Posterior cingulate gyrus (tissue), 11 donors: ENCODE data around the gene PLEKHH1.
"Not testable (repeated sequence)": the region's sequence is repeated elsewhere in the genome, so short reads cannot be mapped to it uniquely, and the experiment has no call there.

Experiments used
- DNase-seq, 10 donors: peaks; one replicate each; pipeline versions ENCODE4 v3.0.0 to v3.0.0-alpha.2; 2020 to 2021; ENCODE audit warnings: mixed read lengths in 3 of 10
- intact Hi-C: fragments of 100-400 bp; cut with DNase I; formaldehyde crosslinking; loops from one replicate; pipeline ENCODE4 v1.15.1; 2023

Gene PLEKHH1

GRCh38 chr14:67575684-67576083, 42.6 kb downstream of the PLEKHH1 start:
- intact Hi-C loops = no loop called here
- peak in 1 of 10 donors; percentile 82 for DNase-seq

DNA sequence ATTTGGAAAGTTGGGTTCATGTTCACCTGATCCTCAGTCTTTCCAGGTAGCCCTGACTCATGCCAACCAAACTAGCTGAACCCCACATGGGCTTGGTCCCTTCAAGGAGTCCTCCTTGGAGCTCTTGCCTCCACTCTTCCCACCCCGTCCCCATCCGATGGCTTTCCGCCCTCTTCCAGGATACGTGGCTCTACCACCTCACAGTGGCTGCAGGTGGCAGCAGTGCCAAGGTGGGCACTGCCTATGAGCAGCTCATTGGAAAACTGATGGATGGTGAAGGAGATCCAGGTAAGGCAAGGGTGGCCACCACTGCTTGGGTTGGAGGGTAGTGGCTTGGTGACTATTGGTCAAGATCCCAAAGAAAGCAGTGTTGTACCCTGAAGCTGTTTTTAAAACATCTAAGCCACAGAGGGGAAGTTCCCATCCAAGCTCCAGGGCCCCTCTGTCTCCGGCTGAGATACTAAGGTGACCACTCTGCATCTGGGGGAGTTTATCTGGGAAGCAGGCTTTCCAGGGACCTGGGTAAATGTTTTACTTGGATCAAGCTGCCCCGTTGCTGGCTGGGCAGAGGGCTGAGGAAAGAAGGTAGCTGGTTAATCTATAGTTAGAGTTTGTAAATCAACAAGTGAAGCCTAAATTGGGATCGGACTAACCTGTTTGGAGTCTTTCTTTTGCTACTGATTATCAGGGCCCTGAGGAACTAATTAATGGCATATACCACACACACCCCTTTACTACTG, 43.3 kb downstream of the PLEKHH1 start:
- intact Hi-C loops = no loop called here
- peak in 1 of 10 donors; percentile 72 for DNase-seq

DNA sequence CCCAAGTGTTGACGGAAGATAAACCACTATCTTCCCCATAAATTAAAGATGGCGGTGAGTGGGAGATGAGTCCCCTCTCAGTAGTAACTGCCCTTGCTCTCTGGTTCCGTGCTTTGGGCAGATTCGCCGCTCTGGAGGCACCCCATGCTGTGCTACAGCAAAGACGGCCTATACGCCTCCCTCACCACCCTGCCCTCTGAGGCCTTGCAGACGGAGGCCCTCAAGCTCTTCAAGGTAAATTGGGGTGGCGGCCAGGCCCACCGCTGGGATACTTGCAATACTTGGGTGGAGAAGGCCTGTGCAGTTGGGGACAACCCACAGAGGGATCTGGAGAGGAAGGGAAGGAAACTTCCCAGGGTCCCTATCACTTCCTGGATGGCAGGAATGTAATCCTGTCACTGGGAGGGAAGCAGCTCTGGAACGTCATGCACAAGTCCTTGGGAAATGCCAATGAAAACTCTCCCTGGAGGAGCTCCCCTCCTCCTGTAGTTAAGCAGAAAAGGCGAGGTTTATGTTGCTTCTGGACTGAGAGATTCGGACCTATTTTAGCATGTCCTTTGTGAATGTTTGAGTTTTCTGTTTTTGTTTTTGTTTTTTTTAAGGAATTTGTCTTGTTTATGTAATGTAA, 44.2 kb downstream of the PLEKHH1 start:
- intact Hi-C loops = no loop called here
- peak in 1 of 10 donors; percentile 68 for DNase-seq

DNA sequence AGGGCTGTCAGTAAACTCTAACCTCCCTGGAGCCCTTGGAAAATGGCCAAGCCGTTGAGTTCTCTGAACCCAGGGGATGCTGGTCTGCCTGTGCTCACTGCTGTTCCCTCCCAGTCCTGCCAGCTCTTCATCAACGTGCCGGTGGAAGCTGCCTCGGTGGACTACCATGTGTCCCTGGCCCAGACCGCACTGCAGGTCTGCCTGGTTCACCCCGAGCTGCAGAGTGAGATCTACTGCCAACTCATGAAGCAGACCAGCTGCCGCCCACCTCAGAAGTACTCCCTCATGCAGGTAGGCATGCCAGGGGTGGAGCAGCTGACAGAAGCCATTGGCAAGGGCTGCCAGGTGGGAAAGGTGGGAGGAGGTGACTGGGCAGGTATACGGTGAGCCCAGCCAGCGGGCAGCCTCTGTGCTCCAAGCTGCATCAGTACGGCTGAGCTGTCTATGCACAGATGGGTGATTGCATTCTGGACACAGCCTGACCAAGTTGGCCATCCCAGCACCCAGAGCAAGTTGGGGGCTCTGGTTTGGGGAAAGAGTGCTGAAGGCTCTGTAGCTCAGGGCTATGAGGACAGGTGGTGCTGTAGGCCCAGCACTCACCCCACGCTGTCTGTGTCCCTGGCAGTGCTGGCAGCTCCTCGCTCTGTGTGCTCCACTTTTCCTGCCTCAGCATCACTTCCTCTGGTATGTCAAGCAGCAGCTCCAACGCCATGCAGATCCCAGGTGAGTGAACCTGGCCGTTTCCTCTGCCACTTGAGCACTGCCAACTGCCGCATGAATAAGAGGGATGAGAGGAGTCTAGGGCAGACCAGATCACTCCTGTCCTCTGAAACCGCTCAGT, 45.0 kb downstream of the PLEKHH1 start:
- intact Hi-C loops = no loop called here
- DNase-seq = peak in 2 of 10 donors; percentile 66 to 83

GRCh38 chr14:67579040-67579439, 46.0 kb downstream of the PLEKHH1 start:
- intact Hi-C loops = no loop called here

GRCh38 chr14:67579636-67580035, 46.5 kb downstream of the PLEKHH1 start:
- intact Hi-C loops = no loop called here

More at GRCh38 chr14:67579040-67579439, 46.0 kb downstream of the PLEKHH1 start:
- DNase-seq = peak in 2 of 10 donors; percentile 49 to 67

GRCh38 chr14:67580336-67581171, 47.5 kb downstream of the PLEKHH1 start:
- peak in 1 of 10 donors; percentile 82 for DNase-seq
- intact Hi-C loops = no loop called here

More at GRCh38 chr14:67579636-67580035, 46.5 kb downstream of the PLEKHH1 start:
- peak in 1 of 10 donors; percentile 20 for DNase-seq

- DNase-seq = no peak
- intact Hi-C loops = no loop called here
Observed at GRCh38 chr14:67581643-67582042, 48.6 kb downstream of the PLEKHH1 start.

DNA sequence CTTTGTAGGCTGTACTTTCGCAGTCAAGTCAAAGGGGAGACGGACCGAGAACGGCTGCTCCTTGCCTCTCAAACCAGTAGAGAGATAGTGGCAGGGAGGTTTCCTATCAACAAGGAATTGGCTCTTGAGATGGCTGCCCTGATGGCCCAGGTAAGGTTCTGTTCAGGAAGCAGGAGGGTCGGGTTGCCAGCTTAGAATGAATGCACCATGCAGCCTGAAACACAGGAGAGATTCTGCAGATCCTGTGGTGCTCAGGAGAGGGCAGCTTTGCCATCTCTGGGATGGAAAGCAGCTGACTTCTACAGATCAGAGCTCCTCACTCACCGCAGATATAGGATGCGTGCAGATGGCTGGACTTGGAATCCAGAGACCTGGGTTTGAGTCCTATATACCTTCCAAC, 49.0 kb downstream of the PLEKHH1 start:
- peak in 1 of 10 donors; percentile 53 for DNase-seq
- intact Hi-C loops = no loop called here

- peak in 1 of 10 donors; percentile 77 for DNase-seq
- intact Hi-C loops = no loop called here
Observed at GRCh38 chr14:67583711-67584644, 50.9 kb downstream of the PLEKHH1 start.

DNA sequence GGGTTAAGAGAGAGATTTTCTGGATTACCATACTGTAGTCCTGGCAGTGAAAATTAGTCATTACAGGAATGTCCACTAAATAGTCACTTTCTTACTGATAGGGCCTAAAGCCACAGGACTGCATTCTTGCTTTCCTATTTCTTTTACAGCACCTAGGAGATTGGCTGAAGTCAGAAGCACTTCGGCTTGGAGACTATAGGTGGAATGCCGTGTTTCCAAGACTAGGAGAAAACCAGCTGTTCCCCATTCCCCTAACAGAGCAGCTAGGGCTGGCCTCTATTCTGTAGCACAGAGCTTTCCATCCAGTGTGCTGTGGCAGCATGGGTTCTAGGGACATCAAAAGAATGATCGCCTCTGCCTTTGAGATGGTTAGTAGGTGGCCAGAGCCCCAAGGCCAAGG, 51.9 kb downstream of the PLEKHH1 start:
- intact Hi-C loops = no loop called here
- DNase-seq = no peak

DNA sequence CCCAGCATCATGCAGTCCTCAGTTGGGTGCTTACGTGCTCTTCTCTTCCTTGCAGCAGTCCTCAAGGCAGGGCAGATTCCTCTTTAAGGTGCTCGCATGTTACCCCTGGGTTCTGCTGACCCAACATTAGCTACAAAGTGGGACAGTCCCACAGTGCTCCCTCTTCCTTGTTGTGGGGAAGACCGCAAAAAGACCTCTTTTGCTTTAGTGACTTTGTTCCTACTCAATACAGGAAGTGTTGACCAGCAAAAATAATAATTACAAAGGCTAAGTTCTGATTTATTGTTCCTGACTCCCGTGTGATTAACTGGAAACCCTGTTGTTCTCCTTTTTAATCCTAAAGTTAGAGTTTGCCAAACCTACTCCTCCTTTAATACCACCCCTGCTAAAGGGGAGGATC, 53.3 kb downstream of the PLEKHH1 start:
- no peak for DNase-seq
- intact Hi-C loops = no loop called here

DNA sequence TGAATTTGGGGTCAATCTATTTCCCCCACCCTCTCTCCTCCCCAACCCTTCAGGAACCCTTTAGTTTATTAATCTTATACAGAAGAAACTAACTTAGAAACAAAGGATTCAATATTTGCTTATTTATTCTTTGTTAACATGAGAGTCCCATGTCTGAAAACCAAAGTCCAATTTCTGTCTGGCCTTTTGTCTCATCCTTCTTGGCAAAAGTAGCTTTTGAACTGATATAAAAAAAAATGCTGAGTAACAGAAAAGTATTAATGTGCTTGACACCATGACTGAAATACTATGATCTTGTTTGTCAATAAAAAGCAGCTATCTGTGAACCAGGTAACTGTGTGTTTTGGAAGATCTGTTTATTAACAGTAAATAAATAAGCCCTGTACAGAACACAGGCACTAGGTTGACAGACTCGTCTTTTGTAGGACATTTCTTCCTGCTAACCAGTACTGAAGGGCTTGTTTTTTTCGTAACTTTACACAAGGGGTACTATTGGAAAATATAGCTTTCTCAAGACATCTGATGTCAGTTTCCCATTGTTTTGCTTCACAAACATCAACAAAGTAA, 56.2 kb downstream of the PLEKHH1 start:
- intact Hi-C loops = no loop called here
- DNase-seq = no peak

- DNase-seq, intact Hi-C loops: not testable (repeated sequence)
Observed at GRCh38 chr14:67593650-67594049, 60.6 kb downstream of the PLEKHH1 start.

GRCh38 chr14:67595392-67595791, 62.3 kb downstream of the PLEKHH1 start:
- DNase-seq = no peak
- intact Hi-C loops = no loop called here

DNA sequence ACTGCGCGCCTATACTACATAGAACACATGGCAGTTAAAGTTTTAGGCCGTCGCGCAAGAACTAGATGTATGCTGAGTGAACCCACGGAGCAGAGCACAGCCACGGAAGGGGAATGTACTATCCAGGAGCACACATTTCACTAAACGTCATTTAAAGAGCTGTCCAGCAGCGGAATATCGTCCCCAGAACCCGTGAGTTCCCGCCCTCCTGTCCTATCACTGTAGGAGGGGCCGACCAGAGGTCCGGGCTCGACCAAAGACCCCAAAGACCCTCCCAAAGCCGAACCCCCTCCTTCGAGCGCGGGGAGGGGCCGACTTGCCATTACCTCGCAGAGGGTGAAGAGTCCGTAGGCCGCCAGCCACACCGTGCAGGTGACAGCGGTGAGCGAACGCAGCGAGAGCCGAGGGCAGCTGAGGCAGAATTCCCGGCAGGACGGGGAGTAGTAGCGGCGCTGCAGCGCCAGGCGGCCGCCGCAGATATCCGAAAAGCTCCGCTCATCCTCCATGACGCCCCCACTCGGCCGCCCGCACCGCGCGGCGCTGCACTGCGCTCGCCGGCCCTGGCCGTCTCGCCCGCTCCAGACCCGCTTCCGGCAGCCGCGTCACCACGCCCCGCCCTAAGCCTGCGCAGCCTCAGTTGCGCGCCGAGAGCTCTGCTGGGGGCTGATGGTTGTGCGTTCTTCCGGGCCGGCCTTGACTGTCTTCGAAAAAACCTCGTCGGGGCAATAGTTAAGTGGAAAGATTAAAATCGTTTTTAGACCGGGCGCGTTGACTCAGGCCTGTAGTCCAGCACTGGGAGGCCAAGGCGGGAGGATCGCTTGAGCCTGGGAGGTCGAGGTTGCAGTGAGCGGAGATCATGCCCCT, 66.8 kb downstream of the PLEKHH1 start, which contains the start of gene PIGH:
TSS of gene PIGH (minus strand) at position 571 of the 864 bp plus-strand sequence. CDS start at position 506, 65 bp downstream.
- intact Hi-C loops = no loop called here

DNA sequence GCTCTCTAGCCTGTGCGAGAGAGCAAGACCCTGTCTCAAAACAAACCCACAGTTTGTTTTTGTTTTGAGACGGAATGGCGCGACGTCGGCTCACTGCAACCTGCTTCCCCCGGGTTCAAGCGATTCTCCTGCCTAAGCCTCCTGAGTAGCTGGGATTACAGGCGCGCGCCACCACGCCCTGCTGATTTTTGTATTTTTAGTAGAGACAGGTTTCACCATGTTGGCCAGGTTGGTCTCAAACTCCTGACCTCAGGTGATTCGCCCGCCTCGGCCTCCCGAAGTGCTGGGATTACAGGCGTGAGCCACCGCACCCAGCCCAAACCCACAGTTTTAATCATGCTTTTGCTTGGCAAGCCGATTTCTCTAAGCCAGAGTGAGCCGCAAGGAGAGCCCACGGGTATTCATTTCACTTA, 67.5 kb downstream of the PLEKHH1 start:
- intact Hi-C loops, DNase-seq: not testable (repeated sequence)

More for the DNA sequence above, 66.8 kb downstream of the PLEKHH1 start, which contains the start of gene PIGH:
- peak; percentile 87 to 99 (median 94) for DNase-seq
